GM12892 (cell line): Measurements from ENCODE around the gene RILPL2.
"Not testable (repeated sequence)": the region's sequence is repeated elsewhere in the genome, so short reads cannot be mapped to it uniquely, and the experiment has no call there.

Source experiments
- POLR2A ChIP-seq: IDR thresholded peaks from 2 replicates; pipeline ENCODE4 v1.6.1; 2011; ENCODE audit warnings: low read depth, low read length, control low read depth
- POLR2AphosphoS5 ChIP-seq: IDR thresholded peaks from 2 replicates; pipeline ENCODE4 v1.6.1; 2011; ENCODE audit warnings: low read depth, low read length, control low read depth

DNA sequence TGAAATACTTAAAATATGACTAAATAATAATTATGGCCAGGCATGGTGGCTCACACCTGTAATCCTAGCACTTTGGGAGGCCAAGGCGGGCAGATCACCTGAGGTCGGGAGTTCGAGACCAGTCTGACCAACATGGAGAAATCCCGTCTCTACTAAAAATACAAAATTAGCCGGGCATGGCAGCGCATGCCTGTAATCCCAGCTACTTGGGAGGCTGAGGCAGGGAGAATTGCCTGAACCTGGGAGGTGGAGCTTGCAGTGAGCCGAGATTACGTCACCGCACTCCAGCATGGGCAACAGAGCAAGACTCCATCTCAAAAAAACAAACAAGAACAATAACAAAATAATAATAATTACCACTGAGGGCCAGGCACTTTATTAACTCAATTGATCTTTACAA, 50.9 kb downstream of the RILPL2 start:
- TF ChIP-seq POLR2A, POLR2AphosphoS5: not testable (repeated sequence)
